RWPE1 (cell line): ENCODE results near the gene TMC1.

Experiments
- CTCF ChIA-PET: fragments of 350-600 bp; sonication (Branson Sonifier 250); formaldehyde crosslinking; extraction: SDS; loops from one replicate; lab custom pipeline; 2021; lab: Yijun Ruan, JAX
- POLR2A ChIA-PET: fragments of 400-600 bp; formaldehyde crosslinking; extraction: SDS; loops from one replicate; lab custom pipeline; 2020; ENCODE audit warnings: antibody characterized with exemption; ENCODE audit not compliant: low non-redundant PET; lab: Yijun Ruan, JAX
- DNase-seq: peaks from one replicate; pipeline ENCODE4 v3.0.0; 2012; ENCODE audit warnings: low spot score
- H3K27ac ChIP-seq: fragments of 450-650 bp; 2 replicates; pipeline ENCODE4 v1.5.1; 2017
- TF ChIP-seq, protein P1 (sequence below): fragments of 450-650 bp; conservative IDR thresholded peaks from 2 replicates; pipeline ENCODE4 v1.5.1; 2017; ENCODE audit warnings: low read depth, mild to moderate bottlenecking

Gene TMC1

DNA sequence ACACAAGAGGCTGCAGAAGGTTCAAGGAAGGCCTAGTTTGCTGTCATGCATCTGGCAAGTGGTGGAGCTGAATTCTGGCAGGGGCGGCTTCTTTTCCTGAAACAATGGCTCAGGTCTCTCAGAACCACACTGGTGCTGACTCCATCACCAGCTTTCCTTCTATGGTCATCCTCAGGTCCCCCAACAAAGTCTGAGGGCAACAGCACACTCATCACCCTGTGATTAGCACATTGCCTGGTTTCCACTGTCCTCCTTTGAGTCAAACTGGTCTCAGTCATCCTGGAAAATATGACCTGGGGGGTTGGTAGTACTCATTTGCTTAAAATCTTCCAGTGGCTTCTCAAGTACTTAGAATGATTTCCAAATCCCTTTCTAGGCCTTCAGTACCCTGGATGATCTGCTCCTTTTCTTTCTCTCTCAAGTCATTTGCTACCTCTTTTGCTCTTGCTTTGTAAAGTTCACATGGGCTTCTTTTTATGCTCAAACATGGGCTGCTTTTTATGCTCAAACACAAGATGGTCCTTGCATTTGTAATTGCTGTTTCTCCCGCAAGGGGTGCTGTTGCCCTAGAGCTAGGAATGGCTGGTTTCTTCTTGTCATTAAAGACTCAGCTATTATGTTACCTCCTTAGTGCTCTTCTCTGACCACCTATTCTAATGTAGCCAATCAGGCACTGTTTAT is 286.5 kb downstream of the TMC1 start:
- no peak for DNase-seq
- CTCF ChIA-PET = interaction anchor here (0.5 to 0.7 kb wide), 5 partner anchors 12 to 74 kb away, joined by 3 to 4 read pairs (median 3); no protein-coding TSS in a partner anchor
- POLR2A ChIA-PET = no interaction called here
- no peak overlapping the region for H3K27ac ChIP-seq
- TF ChIP-seq, protein P1, sequence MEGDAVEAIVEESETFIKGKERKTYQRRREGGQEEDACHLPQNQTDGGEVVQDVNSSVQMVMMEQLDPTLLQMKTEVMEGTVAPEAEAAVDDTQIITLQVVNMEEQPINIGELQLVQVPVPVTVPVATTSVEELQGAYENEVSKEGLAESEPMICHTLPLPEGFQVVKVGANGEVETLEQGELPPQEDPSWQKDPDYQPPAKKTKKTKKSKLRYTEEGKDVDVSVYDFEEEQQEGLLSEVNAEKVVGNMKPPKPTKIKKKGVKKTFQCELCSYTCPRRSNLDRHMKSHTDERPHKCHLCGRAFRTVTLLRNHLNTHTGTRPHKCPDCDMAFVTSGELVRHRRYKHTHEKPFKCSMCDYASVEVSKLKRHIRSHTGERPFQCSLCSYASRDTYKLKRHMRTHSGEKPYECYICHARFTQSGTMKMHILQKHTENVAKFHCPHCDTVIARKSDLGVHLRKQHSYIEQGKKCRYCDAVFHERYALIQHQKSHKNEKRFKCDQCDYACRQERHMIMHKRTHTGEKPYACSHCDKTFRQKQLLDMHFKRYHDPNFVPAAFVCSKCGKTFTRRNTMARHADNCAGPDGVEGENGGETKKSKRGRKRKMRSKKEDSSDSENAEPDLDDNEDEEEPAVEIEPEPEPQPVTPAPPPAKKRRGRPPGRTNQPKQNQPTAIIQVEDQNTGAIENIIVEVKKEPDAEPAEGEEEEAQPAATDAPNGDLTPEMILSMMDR = no peak; the same call in 1 of the 2 replicates

DNA sequence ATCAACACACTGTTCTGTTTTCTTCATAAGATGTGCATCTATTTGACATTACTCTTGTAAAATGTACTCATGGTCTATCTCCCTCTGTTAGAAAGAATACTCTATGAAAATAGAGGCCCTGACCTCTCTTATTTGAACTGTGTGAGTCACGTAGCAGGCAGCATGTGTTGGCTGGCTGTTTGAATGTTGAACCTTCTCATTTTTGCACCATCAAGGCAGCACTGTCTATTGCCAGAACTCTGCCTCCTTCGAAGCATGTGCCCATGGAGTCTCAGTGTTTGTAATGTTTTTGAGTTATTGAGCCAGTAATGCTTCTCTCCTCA is 287.0 kb downstream of the TMC1 start:
- TF ChIP-seq, protein P1 = no peak; the same call in 1 of the 2 replicates
- CTCF ChIA-PET = interaction anchor here (0.7 kb wide), 2 partner anchors 13 to 15 kb away, joined by 4 read pairs; no protein-coding TSS in a partner anchor

DNA sequence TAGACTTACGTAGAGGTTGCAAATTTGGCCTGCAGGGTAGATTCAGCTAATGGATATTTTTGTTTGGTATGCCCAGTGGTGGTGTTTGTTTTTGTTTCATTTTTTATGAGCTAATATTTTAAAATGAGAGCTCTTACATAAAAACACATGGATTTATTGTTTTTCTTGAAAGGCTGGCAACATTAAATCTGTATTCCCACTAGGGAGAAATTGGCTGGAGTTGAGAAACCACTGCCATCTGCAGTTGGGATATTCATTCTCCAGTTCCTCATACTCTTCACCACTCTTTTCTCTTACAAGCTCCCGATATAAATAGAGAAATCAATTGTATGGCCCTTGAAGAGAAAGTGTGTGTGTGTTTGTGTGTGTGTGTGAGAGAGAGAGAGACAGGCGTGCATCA is 288.2 kb downstream of the TMC1 start:
- POLR2A ChIA-PET = no interaction called here
- no peak for DNase-seq
- TF ChIP-seq, protein P1 = no peak
- no peak overlapping the region for H3K27ac ChIP-seq
- CTCF ChIA-PET = interaction anchor here (0.7 to 1.1 kb wide), 2 partner anchors 12 to 23 kb away, joined by 3 read pairs; no protein-coding TSS in a partner anchor

More for the DNA sequence above, 287.0 kb downstream of the TMC1 start:
- no peak overlapping the region for H3K27ac ChIP-seq
- POLR2A ChIA-PET = no interaction called here
- DNase-seq = no peak

DNA sequence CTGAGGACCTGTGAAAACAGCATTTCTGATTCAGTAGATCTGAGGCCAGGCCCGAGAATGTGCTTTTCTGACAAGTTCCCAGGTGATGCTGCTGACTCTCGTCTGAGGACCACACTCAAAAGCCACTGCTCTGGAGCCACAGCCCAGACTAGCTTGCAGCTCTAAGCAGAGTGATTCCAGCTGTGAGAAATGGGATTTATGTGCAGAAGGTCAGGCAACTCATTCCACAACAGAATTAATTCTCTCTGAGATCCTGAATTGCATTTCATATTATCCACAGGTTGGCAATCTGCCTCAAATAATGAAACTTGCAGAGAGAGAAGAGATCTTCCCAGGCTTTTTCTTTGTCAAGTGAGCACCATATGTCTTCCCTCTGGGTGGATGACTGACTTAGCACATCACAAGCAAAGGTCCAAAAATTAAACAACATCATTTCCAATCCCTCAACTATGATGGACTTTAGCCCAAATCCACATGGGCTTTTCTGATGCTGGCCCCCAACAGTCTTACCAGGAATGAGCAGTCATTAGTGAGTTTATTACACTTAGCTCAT is 291.2 kb downstream of the TMC1 start:
- TF ChIP-seq, protein P1 = no peak
- ChIA-PET CTCF (interaction anchor here (1.7 kb wide), 1 partner anchor 10 kb away, joined by 13 read pairs; no protein-coding TSS in a partner anchor), POLR2A (no interaction called here)
- H3K27ac ChIP-seq = no peak overlapping the region
- no peak for DNase-seq

DNA sequence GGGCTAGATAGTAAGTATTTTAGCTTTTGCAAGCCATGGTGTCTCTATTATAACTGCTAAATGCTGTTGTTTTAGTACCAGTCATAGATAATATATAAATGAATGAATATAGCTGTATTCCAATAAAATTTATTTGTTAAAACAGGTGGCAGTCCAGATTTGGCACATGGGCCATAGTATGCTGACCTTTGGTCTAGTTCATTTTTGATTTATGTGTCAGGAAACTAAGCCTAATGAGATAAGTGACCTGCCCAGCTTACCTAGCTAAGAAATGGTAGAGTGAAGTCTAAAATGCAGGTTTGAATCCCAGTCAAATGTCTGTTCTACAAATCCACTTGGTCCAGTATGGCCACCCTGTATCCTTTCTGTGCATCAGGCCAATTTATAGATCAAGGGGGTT is 292.1 kb downstream of the TMC1 start:
- DNase-seq = no peak
- CTCF ChIA-PET = interaction anchor here (0.7 to 1.7 kb wide), 2 partner anchors 9 to 537 kb away, joined by 3 to 13 read pairs; no protein-coding TSS in a partner anchor
- no peak overlapping the region for H3K27ac ChIP-seq
- TF ChIP-seq, protein P1 = no peak
- POLR2A ChIA-PET = no interaction called here

DNA sequence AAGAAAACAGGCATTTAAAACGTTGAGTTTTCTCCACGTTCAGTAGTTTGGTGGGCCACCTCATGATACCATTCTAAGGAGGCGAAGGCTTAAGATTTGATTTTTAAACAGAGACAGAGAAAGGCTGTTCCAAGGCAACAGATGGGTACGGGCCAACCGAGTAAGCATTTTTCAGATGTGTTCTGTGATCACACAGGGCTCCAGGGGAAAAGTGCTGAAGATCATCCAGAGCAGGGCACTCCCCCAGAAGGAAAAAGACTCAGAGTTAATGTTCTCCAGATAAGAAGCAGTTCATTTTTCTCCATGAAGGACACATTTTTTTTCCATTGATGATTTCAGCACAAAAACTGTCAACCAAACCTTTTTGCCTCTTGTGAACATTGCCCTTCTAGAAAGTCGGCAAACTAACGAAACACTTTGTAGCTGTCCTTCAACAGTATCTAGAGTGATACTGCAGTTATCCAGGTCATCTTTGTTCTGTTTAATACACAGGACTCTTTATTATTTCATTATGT is 292.7 kb downstream of the TMC1 start:
- DNase-seq = no peak
- TF ChIP-seq, protein P1 = no peak
- ChIA-PET CTCF (interaction anchor here (0.7 to 1.7 kb wide), 3 partner anchors 8 to 556 kb away, joined by 3 to 13 read pairs (median 3); no protein-coding TSS in a partner anchor), POLR2A (no interaction called here)
- no peak overlapping the region for H3K27ac ChIP-seq
